Mesenchymal stem cell (in vitro differentiated cells and primary cell): ENCODE data around the gene ARHGAP42.
A peak's percentile ranks its signal among the peaks of the same experiment; 100 is the strongest.

Experiments used
- DNase-seq: peaks from one replicate; pipeline ENCODE4 v3.0.0-alpha.2; 2013
- H2AFZ ChIP-seq: one replicate; pipeline ENCODE4 v1.6.1; 2013; ENCODE audit warnings: low read depth, mild to moderate bottlenecking, control low read depth, inconsistent platforms, low read length, moderate library complexity
- H2AK5ac ChIP-seq: 2 replicates; pipeline ENCODE4 v1.6.1; 2013; ENCODE audit warnings: low read length, moderate library complexity, mild to moderate bottlenecking, inconsistent platforms; ENCODE audit not compliant: severe bottlenecking
- H2BK120ac ChIP-seq: one replicate; pipeline ENCODE4 v1.6.1; 2013; ENCODE audit warnings: low read depth, mild to moderate bottlenecking, inconsistent platforms, low read length, moderate library complexity
- H2BK12ac ChIP-seq, 2 experiments: one replicate each; pipeline ENCODE4 v1.6.1; 2013; ENCODE audit warnings: inconsistent platforms in 2 of 2, low read length in 2 of 2, mild to moderate bottlenecking in 2 of 2, moderate library complexity in 2 of 2, control low read depth in 1 of 2
- H2BK15ac ChIP-seq: one replicate; pipeline ENCODE4 v1.6.1; 2013; ENCODE audit warnings: mild to moderate bottlenecking, low read depth, inconsistent platforms; ENCODE audit not compliant: poor library complexity, severe bottlenecking
- H2BK5ac ChIP-seq: 2 replicates; pipeline ENCODE4 v1.6.1; 2013; ENCODE audit warnings: low read depth, mild to moderate bottlenecking, low read length, control low read depth, inconsistent platforms; ENCODE audit not compliant: poor library complexity, severe bottlenecking
- H3K14ac ChIP-seq, 2 experiments: one replicate each; pipeline ENCODE4 v1.6.1; 2013; ENCODE audit warnings: inconsistent platforms in 2 of 2, low read length in 2 of 2, control low read depth in 1 of 2, mild to moderate bottlenecking in 1 of 2, moderate library complexity in 1 of 2
- H3K18ac ChIP-seq, 2 experiments: one replicate each; pipeline ENCODE4 v1.6.1; 2013; ENCODE audit warnings: inconsistent platforms in 2 of 2, low read length in 2 of 2, control low read depth in 1 of 2, low read depth in 1 of 2, mild to moderate bottlenecking in 1 of 2
- H3K23ac ChIP-seq, 2 experiments: one replicate each; pipeline ENCODE4 v1.6.1; 2013; ENCODE audit warnings: inconsistent platforms in 2 of 2, low read length in 2 of 2, mild to moderate bottlenecking in 2 of 2, moderate library complexity in 2 of 2, control low read depth in 1 of 2
- H3K27ac ChIP-seq: 2 replicates; pipeline ENCODE4 v1.5.1; 2013; ENCODE audit warnings: mild to moderate bottlenecking, moderate library complexity, low read length, control low read depth, inconsistent platforms; ENCODE audit not compliant: poor library complexity, severe bottlenecking
- H3K27me3 ChIP-seq, 2 experiments: 2 replicates each; pipeline versions ENCODE4 v1.6.1 to v1.7.0; 2013; ENCODE audit warnings: low read length in 2 of 2, mild to moderate bottlenecking in 2 of 2, moderate library complexity in 2 of 2, control low read depth in 1 of 2, inconsistent platforms in 1 of 2; ENCODE audit not compliant: control insufficient read depth in 1 of 2, insufficient read depth in 1 of 2
- H3K36me3 ChIP-seq, 2 experiments: 2 replicates each; pipeline versions ENCODE4 v1.6.1 to v1.7.0; 2013; ENCODE audit warnings: low read length in 2 of 2, control low read depth in 1 of 2, inconsistent platforms in 1 of 2, low read depth in 1 of 2, mild to moderate bottlenecking in 1 of 2; ENCODE audit not compliant: insufficient read depth in 2 of 2, control insufficient read depth in 1 of 2
- H3K4ac ChIP-seq, 2 experiments: one replicate each; pipeline ENCODE4 v1.6.1; 2013; ENCODE audit warnings: inconsistent platforms in 2 of 2, low read length in 2 of 2, mild to moderate bottlenecking in 2 of 2, moderate library complexity in 2 of 2, control low read depth in 1 of 2, low read depth in 1 of 2
- H3K4me1 ChIP-seq: 2 replicates; pipeline ENCODE4 v1.6.1; 2013; ENCODE audit warnings: low read depth, low read length, control low read depth; ENCODE audit not compliant: control insufficient read depth, insufficient read depth
- H3K4me2 ChIP-seq: 2 replicates; pipeline ENCODE4 v1.6.1; 2013; ENCODE audit warnings: low read length, mild to moderate bottlenecking, inconsistent platforms; ENCODE audit not compliant: poor library complexity, severe bottlenecking
- H3K4me3 ChIP-seq, 2 experiments: 2 replicates each; pipeline versions ENCODE4 v1.5.1 to v1.7.0; 2013; ENCODE audit warnings: low read length in 2 of 2, mild to moderate bottlenecking in 2 of 2, control low read depth in 1 of 2, low read depth in 1 of 2; ENCODE audit not compliant: insufficient read depth in 1 of 2
- H3K79me1 ChIP-seq: replicated peaks from 2 replicates; pipeline ENCODE4 v1.6.1; 2013; ENCODE audit warnings: mild to moderate bottlenecking, control low read depth, low read length, inconsistent platforms; ENCODE audit not compliant: poor library complexity, severe bottlenecking
- H3K9ac ChIP-seq: 2 replicates; pipeline ENCODE4 v1.7.0; 2013; ENCODE audit warnings: mild to moderate bottlenecking, low read length, moderate library complexity
- H3K9me3 ChIP-seq: 2 replicates; pipeline ENCODE4 v1.7.0; 2013; ENCODE audit warnings: mild to moderate bottlenecking, low read length; ENCODE audit not compliant: control insufficient read depth
- H4K8ac ChIP-seq: one replicate; pipeline ENCODE4 v1.6.1; 2013; ENCODE audit warnings: inconsistent platforms, mild to moderate bottlenecking, low read length, moderate library complexity
- H4K91ac ChIP-seq: one replicate; pipeline ENCODE4 v1.6.1; 2013; ENCODE audit warnings: mild to moderate bottlenecking, low read length, inconsistent platforms
- WGBS: methylation state at CpG from one replicate; pipeline ENCODE4 v1.1.7; 2013; ENCODE audit warnings: mixed read lengths; 5-methylcytosine and 5-hydroxymethylcytosine counted together

Gene ARHGAP42

DNA sequence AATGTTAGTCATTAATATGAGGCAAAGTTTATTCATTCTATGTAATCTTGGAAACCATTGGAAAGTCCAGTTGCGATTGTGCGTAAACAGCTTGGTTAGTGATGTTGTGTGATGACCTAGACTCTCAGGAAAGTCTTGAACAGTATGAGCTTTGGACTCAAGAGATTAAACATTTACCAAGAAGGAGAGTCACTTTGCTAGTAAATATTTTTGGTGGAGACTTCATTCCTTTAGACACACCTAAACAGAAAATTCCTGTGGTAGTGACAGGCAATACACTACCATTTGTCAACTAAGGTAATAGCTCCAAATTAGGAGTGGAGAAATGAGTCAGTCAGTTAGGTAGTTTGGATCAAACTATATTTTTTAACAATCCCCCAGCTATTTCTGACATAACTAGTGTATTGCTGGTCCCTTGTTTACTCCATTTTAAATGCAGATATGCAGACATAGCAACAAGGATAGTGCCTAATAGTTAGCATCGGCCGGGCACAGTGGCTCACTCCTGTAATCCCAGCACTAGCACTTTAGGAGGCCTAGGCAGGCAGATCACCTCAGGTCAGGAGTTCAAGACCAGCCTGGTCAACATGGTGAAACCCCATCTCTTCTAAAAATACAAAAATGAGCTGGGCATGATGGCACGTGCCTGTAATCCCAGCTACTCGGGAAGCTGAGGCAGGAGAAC, 89.3 kb downstream of the ARHGAP42 start:
- H3K4me2 ChIP-seq: no peak overlapping the region
- peak overlapping the region; percentile 95 for H3K27ac ChIP-seq
- H2BK15ac ChIP-seq: no peak overlapping the region
- H2BK120ac ChIP-seq: no peak overlapping the region
- no peak overlapping the region for H4K8ac ChIP-seq
- H2AK5ac ChIP-seq: peak overlapping the region; percentile 94
- H3K4me3 ChIP-seq: no peak overlapping the region
- no peak overlapping the region for H3K14ac ChIP-seq
- peak overlapping the region; percentile 51 for H2BK5ac ChIP-seq
- peaks cover 18% of the 10 kb centered on the region for H3K4me1 ChIP-seq
- H3K27me3 ChIP-seq: no peaks in the 10 kb centered on the region
- H3K4ac ChIP-seq: no peak overlapping the region
- H3K36me3 ChIP-seq: peaks cover 0 to 3% of the 10 kb centered on the region in 2 experiments
- DNase-seq: peak; percentile 47
- H3K9me3 ChIP-seq: no peaks in the 10 kb centered on the region
- H3K79me1 ChIP-seq: peaks cover 11% of the 10 kb centered on the region
- H4K91ac ChIP-seq: no peak overlapping the region
- H3K23ac ChIP-seq: no peak overlapping the region
- no peak overlapping the region for H2AFZ ChIP-seq
- 95% methylated on average over 6 of the region's 6 CpGs for WGBS
- no peak overlapping the region for H2BK12ac ChIP-seq
- peak overlapping the region in 1 of 2 experiments; percentile 34 for H3K18ac ChIP-seq
- H3K9ac ChIP-seq: peak overlapping the region; percentile 49

GRCh38 chr11:100777103-100777502, 90.0 kb downstream of the ARHGAP42 start:
- H3K4me1 ChIP-seq: peaks cover 18% of the 10 kb centered on the region
- H2BK15ac ChIP-seq: no peak overlapping the region
- no peak overlapping the region for H3K4me2 ChIP-seq

DNA sequence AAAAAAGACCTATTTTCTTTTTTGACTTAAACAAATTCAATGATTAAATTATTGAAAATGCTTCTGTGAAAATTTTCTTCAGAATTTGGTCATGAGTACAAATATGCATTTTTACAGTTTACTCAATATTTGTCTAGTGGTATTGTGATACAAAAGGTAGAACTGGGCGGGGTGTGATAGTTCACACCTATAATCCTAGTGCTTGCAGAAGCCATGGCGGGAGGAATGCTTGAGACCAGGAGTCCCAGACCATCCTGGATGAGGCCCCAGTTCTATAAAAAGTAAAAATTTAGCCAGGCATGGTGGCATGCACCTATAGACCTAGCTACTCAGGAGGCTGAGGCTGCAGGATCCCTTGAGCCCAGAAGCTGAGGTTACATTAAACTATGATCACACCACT, 90.6 kb downstream of the ARHGAP42 start:
- Histone ChIP-seq H3K14ac (no peak overlapping the region), H2BK15ac (no peak overlapping the region), H3K4me2 (no peak overlapping the region), H3K9me3 (no peaks in the 10 kb centered on the region), H2BK5ac (no peak overlapping the region), H2AK5ac (peak overlapping the region; percentile 88), H2BK120ac (no peak overlapping the region), H3K4me1 (peaks cover 17% of the 10 kb centered on the region), H2BK12ac (no peak overlapping the region), H4K91ac (no peak overlapping the region), H4K8ac (no peak overlapping the region), H3K9ac (no peak overlapping the region), H3K27ac (peak overlapping the region; percentile 67), H3K36me3 (no peaks in the 10 kb centered on the region), H3K79me1 (peaks cover 9% of the 10 kb centered on the region), H3K4me3 (no peak overlapping the region), H2AFZ (no peak overlapping the region), H3K27me3 (no peaks in the 10 kb centered on the region), H3K4ac (no peak overlapping the region), H3K23ac (no peak overlapping the region), H3K18ac (no peak overlapping the region)
- no peak for DNase-seq
- 93% methylated on average over 2 of the region's 2 CpGs for WGBS

More at GRCh38 chr11:100777103-100777502, 90.0 kb downstream of the ARHGAP42 start:
- no peak overlapping the region for H2BK5ac ChIP-seq
- no peak overlapping the region for H3K9ac ChIP-seq
- no peak overlapping the region for H2AFZ ChIP-seq
- H2BK120ac ChIP-seq: no peak overlapping the region
- H2AK5ac ChIP-seq: peak overlapping the region; percentile 37
- H3K9me3 ChIP-seq: no peaks in the 10 kb centered on the region
- no peak overlapping the region for H4K8ac ChIP-seq
- H4K91ac ChIP-seq: no peak overlapping the region
- DNase-seq: no peak
- H3K79me1 ChIP-seq: peaks cover 11% of the 10 kb centered on the region
- H3K27ac ChIP-seq: peak overlapping the region; percentile 95
- H3K18ac ChIP-seq: no peak overlapping the region
- no peak overlapping the region for H3K4ac ChIP-seq
- H3K27me3 ChIP-seq: no peaks in the 10 kb centered on the region
- no peak overlapping the region for H3K14ac ChIP-seq
- peaks cover 0 to 3% of the 10 kb centered on the region in 2 experiments for H3K36me3 ChIP-seq
- H2BK12ac ChIP-seq: no peak overlapping the region
- H3K4me3 ChIP-seq: no peak overlapping the region
- no peak overlapping the region for H3K23ac ChIP-seq

DNA sequence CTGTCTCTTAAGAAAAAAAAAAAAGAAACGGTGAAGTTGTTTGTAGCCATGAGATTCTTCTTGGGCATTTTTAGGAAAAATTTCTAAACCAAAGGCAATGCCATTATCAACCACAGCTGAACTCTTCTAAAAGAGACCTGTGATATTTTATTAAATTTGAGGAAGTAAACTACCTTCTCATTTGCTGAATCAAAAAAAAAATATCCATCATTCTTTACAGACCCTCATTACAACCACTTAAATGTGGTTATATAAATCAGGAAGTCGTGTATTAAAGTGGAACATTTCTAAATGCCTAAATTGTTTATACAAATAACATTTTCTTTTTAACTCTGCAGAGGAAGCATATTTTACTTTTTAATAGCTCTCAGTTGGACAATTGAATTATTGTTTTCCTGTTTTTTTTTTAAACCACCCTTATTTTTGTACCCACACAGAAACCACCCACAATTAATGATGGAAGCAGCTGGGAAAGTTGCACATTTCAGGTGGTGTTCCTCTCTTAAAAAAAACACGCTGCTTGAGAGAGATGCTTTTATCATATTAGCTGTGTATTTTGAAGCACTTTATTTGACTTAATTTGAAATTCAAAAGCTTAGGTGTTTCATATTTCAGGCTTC, 91.2 kb downstream of the ARHGAP42 start:
- no peak overlapping the region for H2AK5ac ChIP-seq
- no peaks in the 10 kb centered on the region for H3K36me3 ChIP-seq
- no peaks in the 10 kb centered on the region for H3K9me3 ChIP-seq
- H3K9ac ChIP-seq: no peak overlapping the region
- H3K23ac ChIP-seq: no peak overlapping the region
- H2BK12ac ChIP-seq: no peak overlapping the region
- H4K91ac ChIP-seq: no peak overlapping the region
- no peak overlapping the region for H2BK15ac ChIP-seq
- peaks cover 9% of the 10 kb centered on the region for H3K79me1 ChIP-seq
- no peak overlapping the region for H3K4ac ChIP-seq
- H3K4me3 ChIP-seq: no peak overlapping the region
- no peaks in the 10 kb centered on the region for H3K27me3 ChIP-seq
- H2BK5ac ChIP-seq: no peak overlapping the region
- H3K4me1 ChIP-seq: peaks cover 17% of the 10 kb centered on the region
- H3K18ac ChIP-seq: no peak overlapping the region
- no peak for DNase-seq
- no peak overlapping the region for H2AFZ ChIP-seq
- H2BK120ac ChIP-seq: no peak overlapping the region
- H4K8ac ChIP-seq: no peak overlapping the region
- no peak overlapping the region for H3K4me2 ChIP-seq
- H3K27ac ChIP-seq: peak overlapping the region; percentile 67
- WGBS: 100% methylated on average over 1 of the region's 3 CpGs
- H3K14ac ChIP-seq: no peak overlapping the region
